GM18861 (cell line): Measurements from ENCODE around the gene SIGLEC7.
"Not testable (repeated sequence)": the region's sequence is repeated elsewhere in the genome, so short reads cannot be mapped to it uniquely, and the experiment has no call there.

ENCODE experiments used
- ATAC-seq: cut with Tn5 transposase; IDR thresholded peaks from one replicate; pipeline ENCODE4 v1.9.1; 2021; ENCODE audit not compliant: unreplicated experiment

The SIGLEC7 gene

GRCh38 chr19:51164215-51164614, 22.1 kb downstream of the SIGLEC7 start:
- no peak for ATAC-seq

- ATAC-seq = no peak
These were observed 24.9 kb downstream of the SIGLEC7 start for GRCh38 chr19:51166846-51167490.

GRCh38 chr19:51168564-51169282, 26.6 kb downstream of the SIGLEC7 start:
- no peak for ATAC-seq

- not testable (repeated sequence) for ATAC-seq
These were observed 27.3 kb downstream of the SIGLEC7 start for GRCh38 chr19:51169283-51169918.

- no peak for ATAC-seq
These were observed 30.1 kb downstream of the SIGLEC7 start for GRCh38 chr19:51172223-51172622.

GRCh38 chr19:51173681-51174080, 31.6 kb downstream of the SIGLEC7 start:
- no peak for ATAC-seq

GRCh38 chr19:51179256-51179655, 37.2 kb downstream of the SIGLEC7 start:
- no peak for ATAC-seq

GRCh38 chr19:51181377-51181912, 39.3 kb downstream of the SIGLEC7 start:
- ATAC-seq = no peak

GRCh38 chr19:51181913-51182419, 39.9 kb downstream of the SIGLEC7 start:
- no peak for ATAC-seq

- no peak for ATAC-seq
These were observed 41.5 kb downstream of the SIGLEC7 start for GRCh38 chr19:51183629-51184028.

- no peak for ATAC-seq
These were observed 43.2 kb downstream of the SIGLEC7 start for GRCh38 chr19:51185069-51185867.

GRCh38 chr19:51185868-51186215, 43.7 kb downstream of the SIGLEC7 start:
- ATAC-seq = no peak

- ATAC-seq = no peak
These were observed 44.2 kb downstream of the SIGLEC7 start for GRCh38 chr19:51186323-51186722.

- ATAC-seq = no peak
These were observed 45.5 kb downstream of the SIGLEC7 start for GRCh38 chr19:51187395-51188226.

- no peak for ATAC-seq
These were observed 46.1 kb downstream of the SIGLEC7 start for GRCh38 chr19:51188227-51188559.

- ATAC-seq = no peak
These were observed 50.6 kb downstream of the SIGLEC7 start for GRCh38 chr19:51192689-51193088.

- ATAC-seq = no peak
These were observed 52.6 kb downstream of the SIGLEC7 start for GRCh38 chr19:51194527-51195315.

GRCh38 chr19:51195316-51195586, 53.1 kb downstream of the SIGLEC7 start:
- no peak for ATAC-seq

GRCh38 chr19:51195616-51196015, 53.5 kb downstream of the SIGLEC7 start:
- no peak for ATAC-seq

- ATAC-seq = no peak
These were observed 54.1 kb downstream of the SIGLEC7 start for GRCh38 chr19:51196181-51196580.
